HG03442 (cell line): ENCODE measurements around the gene AMMECR1L.
A peak's percentile ranks its signal among the peaks of the same experiment; 100 is the strongest.

Source experiments
- ATAC-seq: cut with Tn5 transposase; IDR thresholded peaks from one replicate; pipeline ENCODE4 v1.9.1; 2021; ENCODE audit warnings: mild to moderate bottlenecking, moderate library complexity; ENCODE audit not compliant: unreplicated experiment

AMMECR1L gene

GRCh38 chr2:127887082-127887775 is 1.5 kb upstream of the AMMECR1L start:
- ATAC-seq, result no peak

GRCh38 chr2:127886593-127886935 is 808 bp upstream of the AMMECR1L start:
- peak; percentile 27 for ATAC-seq

GRCh38 chr2:127884861-127885740 is 655 bp downstream of the AMMECR1L start:
- peak; percentile 15 for ATAC-seq

- ATAC-seq, result no peak
Measured at GRCh38 chr2:127884436-127884835, 1.3 kb downstream of the AMMECR1L start.

GRCh38 chr2:127879899-127880298 is 5.9 kb downstream of the AMMECR1L start:
- ATAC-seq, result no peak

- no peak for ATAC-seq
Measured at GRCh38 chr2:127877626-127878025, 8.1 kb downstream of the AMMECR1L start.

GRCh38 chr2:127877136-127877535 is 8.6 kb downstream of the AMMECR1L start:
- no peak for ATAC-seq

- no peak for ATAC-seq
Measured at GRCh38 chr2:127874378-127875269, 11.1 kb downstream of the AMMECR1L start.

GRCh38 chr2:127873707-127874303 is 12.0 kb downstream of the AMMECR1L start:
- ATAC-seq, result no peak

GRCh38 chr2:127872354-127872753 is 13.4 kb downstream of the AMMECR1L start:
- ATAC-seq, result no peak

- no peak for ATAC-seq
Measured at GRCh38 chr2:127865926-127866325, 19.8 kb downstream of the AMMECR1L start.

GRCh38 chr2:127864877-127865276 is 20.9 kb downstream of the AMMECR1L start:
- no peak for ATAC-seq

- no peak for ATAC-seq
Measured at GRCh38 chr2:127862228-127862627, 23.5 kb downstream of the AMMECR1L start.

- ATAC-seq, result no peak
Measured at GRCh38 chr2:127860130-127860529, 25.6 kb downstream of the AMMECR1L start.

GRCh38 chr2:127859712-127860085 is 26.1 kb downstream of the AMMECR1L start:
- ATAC-seq, result no peak

GRCh38 chr2:127857265-127857808 is 28.4 kb downstream of the AMMECR1L start:
- ATAC-seq, result no peak

- no peak for ATAC-seq
Measured at GRCh38 chr2:127853671-127854070, 32.1 kb downstream of the AMMECR1L start.

GRCh38 chr2:127852388-127852787 is 33.4 kb downstream of the AMMECR1L start:
- ATAC-seq, result no peak

GRCh38 chr2:127847931-127848330 is 37.8 kb downstream of the AMMECR1L start:
- ATAC-seq, result no peak

- ATAC-seq, result no peak
Measured at GRCh38 chr2:127844973-127845372, 40.8 kb downstream of the AMMECR1L start.

- ATAC-seq, result no peak
Measured at GRCh38 chr2:127843677-127844076, 42.1 kb downstream of the AMMECR1L start.
